SK-N-SH treated with all-trans-retinoic acid at 6 μM for 48 hours (cell line): ENCODE data around the gene SYPL1.

Experiments used
- ARNTL ChIP-seq: fragments of 450-650 bp; formaldehyde crosslinking; IDR thresholded peaks from 2 replicates; pipeline ENCODE4 v1.5.0; 2020; ENCODE audit warnings: low read depth, mild to moderate bottlenecking, moderate library complexity, borderline replicate concordance
- BACH2 ChIP-seq: fragments of 250-450 bp; sonication (Bioruptor Pico); IDR thresholded peaks from 2 replicates; pipeline ENCODE4 v1.9.0; 2021; ENCODE audit warnings: mild to moderate bottlenecking, borderline replicate concordance
- CREB5 ChIP-seq: fragments of 250-450 bp; sonication (Bioruptor Pico); IDR thresholded peaks from 2 replicates; pipeline ENCODE4 v1.5.1; 2020; ENCODE audit warnings: low read depth, mild to moderate bottlenecking, moderate library complexity
- OSR1 ChIP-seq: fragments of 250-450 bp; sonication (Bioruptor Pico); IDR thresholded peaks from 2 replicates; pipeline ENCODE4 v1.8.0; 2022; ENCODE audit warnings: moderate library complexity, mild to moderate bottlenecking, inconsistent platforms
- PATZ1 ChIP-seq: fragments of 250-450 bp; sonication (Bioruptor Pico); IDR thresholded peaks from 2 replicates; pipeline ENCODE4 v1.8.0; 2020; ENCODE audit warnings: mild to moderate bottlenecking, moderate library complexity, borderline replicate concordance
- SNAI2 ChIP-seq: fragments of 250-450 bp; sonication (Bioruptor Pico); IDR thresholded peaks from 2 replicates; pipeline ENCODE4 v1.5.0; 2020; ENCODE audit warnings: mild to moderate bottlenecking, moderate library complexity
- TCF4 ChIP-seq: fragments of 250-450 bp; sonication (Bioruptor Pico); IDR thresholded peaks from 2 replicates; pipeline ENCODE4 v1.8.0; 2021; ENCODE audit warnings: mild to moderate bottlenecking, moderate library complexity, borderline replicate concordance
- TOX ChIP-seq: fragments of 250-450 bp; sonication (Bioruptor Pico); IDR thresholded peaks from 2 replicates; pipeline ENCODE4 v1.8.0; 2021; ENCODE audit warnings: mild to moderate bottlenecking, moderate library complexity, borderline replicate concordance
- TSHZ2 ChIP-seq: fragments of 250-450 bp; sonication (Bioruptor Pico); IDR thresholded peaks from 2 replicates; pipeline ENCODE4 v1.5.0; 2020; ENCODE audit warnings: mild to moderate bottlenecking, moderate library complexity
- ZC3H10 ChIP-seq: fragments of 250-450 bp; sonication (Bioruptor Pico); IDR thresholded peaks from 2 replicates; pipeline ENCODE4 v1.5.1; 2021; ENCODE audit warnings: mild to moderate bottlenecking, moderate library complexity
- ZFP30 ChIP-seq: fragments of 450-650 bp; formaldehyde crosslinking; IDR thresholded peaks from 2 replicates; pipeline ENCODE4 v1.5.0; 2022; ENCODE audit warnings: mild to moderate bottlenecking, moderate library complexity
- ZNF70 ChIP-seq: fragments of 450-650 bp; formaldehyde crosslinking; IDR thresholded peaks from 2 replicates; pipeline ENCODE4 v1.5.0; 2020; ENCODE audit warnings: mild to moderate bottlenecking, moderate library complexity
- ZNF8 ChIP-seq: fragments of 450-650 bp; formaldehyde crosslinking; IDR thresholded peaks from 2 replicates; pipeline ENCODE4 v1.5.0; 2020; ENCODE audit warnings: mild to moderate bottlenecking, moderate library complexity

GRCh38 chr7:106053109-106053508, 59.0 kb downstream of the SYPL1 start:
- TF ChIP-seq CREB5 (CRISPR knock-in tag) (no peak), TSHZ2 (CRISPR knock-in tag) (no peak), ARNTL (CRISPR knock-in tag) (no peak), ZC3H10 (CRISPR knock-in tag) (no peak), TCF4 (no peak), ZNF8 (no peak), ZNF70 (CRISPR knock-in tag) (no peak), ZFP30 (CRISPR knock-in tag) (no peak), OSR1 (CRISPR knock-in tag) (no peak), TOX (CRISPR knock-in tag) (no peak), BACH2 (CRISPR knock-in tag) (no peak), SNAI2 (CRISPR knock-in tag) (no peak), PATZ1 (CRISPR knock-in tag) (no peak)
